Ishikawa (cell line): ENCODE measurements around the gene LAMTOR3.

Experiments used
- CEBPB ChIP-seq: IDR thresholded peaks from 2 replicates; pipeline ENCODE4 v1.6.1; 2012
- CREB1 ChIP-seq: IDR thresholded peaks from 2 replicates; pipeline ENCODE4 v1.6.1; 2012; ENCODE audit warnings: low read depth
- EGR1 ChIP-seq: IDR thresholded peaks from 2 replicates; pipeline ENCODE4 v1.6.1; 2012
- EP300 ChIP-seq: IDR thresholded peaks from 2 replicates; pipeline ENCODE4 v1.6.1; 2012; ENCODE audit warnings: borderline replicate concordance
- FOXM1 ChIP-seq: IDR thresholded peaks from 2 replicates; pipeline ENCODE4 v1.6.1; 2012; ENCODE audit warnings: low read depth, borderline replicate concordance
- MAX ChIP-seq: IDR thresholded peaks from 2 replicates; pipeline ENCODE4 v1.6.1; 2012
- NFIC ChIP-seq: IDR thresholded peaks from 2 replicates; pipeline ENCODE4 v1.6.1; 2012
- RAD21 ChIP-seq: IDR thresholded peaks from 2 replicates; pipeline ENCODE4 v1.6.1; 2012; ENCODE audit warnings: low read depth
- REST ChIP-seq: IDR thresholded peaks from 2 replicates; pipeline ENCODE4 v1.6.1; 2012; ENCODE audit warnings: low read depth, mild to moderate bottlenecking
- TAF1 ChIP-seq: IDR thresholded peaks from 2 replicates; pipeline ENCODE4 v1.6.1; 2012; ENCODE audit warnings: low read depth, mild to moderate bottlenecking
- TCF12 ChIP-seq: IDR thresholded peaks from 2 replicates; pipeline ENCODE4 v1.6.1; 2012; ENCODE audit warnings: low read depth
- TEAD4 ChIP-seq: IDR thresholded peaks from 2 replicates; pipeline ENCODE4 v1.6.1; 2012
- USF1 ChIP-seq: IDR thresholded peaks from 2 replicates; pipeline ENCODE4 v1.6.1; 2012
- YY1 ChIP-seq: IDR thresholded peaks from 2 replicates; pipeline ENCODE4 v1.6.1; 2012; ENCODE audit warnings: low read depth
- ZBTB7A ChIP-seq: IDR thresholded peaks from 2 replicates; pipeline ENCODE4 v1.6.1; 2012; ENCODE audit warnings: low read depth

LAMTOR3 gene

GRCh38 chr4:99894998-99895397 is 771 bp upstream of the LAMTOR3 start:
- TF ChIP-seq MAX, result no peak
- no peak for TF ChIP-seq REST
- no peak for TF ChIP-seq TCF12
- TF ChIP-seq ZBTB7A, result no peak
- no peak for TF ChIP-seq NFIC
- no peak for TF ChIP-seq EP300
- TF ChIP-seq EGR1, result no peak

- TF ChIP-seq TEAD4 (no peak), USF1 (no peak), CREB1 (no peak), TCF12 (no peak), FOXM1 (no peak)
Measured at GRCh38 chr4:99893839-99894160, 427 bp downstream of the LAMTOR3 start.

- TF ChIP-seq EGR1, result no peak
- no peak for TF ChIP-seq NFIC
Measured at GRCh38 chr4:99893029-99893428, 1.2 kb downstream of the LAMTOR3 start.

- TF ChIP-seq TEAD4, result no peak
- TF ChIP-seq EP300, result no peak
- TF ChIP-seq FOXM1, result no peak
- TF ChIP-seq USF1, result no peak
- no peak for TF ChIP-seq CREB1
- no peak for TF ChIP-seq MAX
- no peak for TF ChIP-seq NFIC
- no peak for TF ChIP-seq YY1
- TF ChIP-seq EGR1, result no peak
- no peak for TF ChIP-seq TCF12
Measured at GRCh38 chr4:99891351-99891750, 2.9 kb downstream of the LAMTOR3 start.

GRCh38 chr4:99887837-99888236 is 6.4 kb downstream of the LAMTOR3 start:
- TF ChIP-seq CEBPB, result no peak
- TF ChIP-seq NFIC, result no peak
- no peak for TF ChIP-seq EGR1
- TF ChIP-seq RAD21, result no peak
- TF ChIP-seq YY1, result no peak
- no peak for TF ChIP-seq CREB1
- no peak for TF ChIP-seq USF1
- TF ChIP-seq TCF12, result no peak
- TF ChIP-seq MAX, result no peak
- TF ChIP-seq TEAD4, result no peak
- no peak for TF ChIP-seq FOXM1
- TF ChIP-seq EP300, result no peak
- TF ChIP-seq REST, result no peak
- no peak for TF ChIP-seq ZBTB7A
- no peak for TF ChIP-seq TAF1

- no peak for TF ChIP-seq FOXM1
- TF ChIP-seq REST, result no peak
- TF ChIP-seq CREB1, result no peak
- no peak for TF ChIP-seq TEAD4
- no peak for TF ChIP-seq ZBTB7A
- TF ChIP-seq TAF1, result no peak
- no peak for TF ChIP-seq YY1
Measured at GRCh38 chr4:99886146-99886545, 8.1 kb downstream of the LAMTOR3 start.
